Liver (tissue), 9 donors: ENCODE measurements around the gene HDAC9. TPM values are rescaled to one million over a fixed set of nuclear protein-coding genes. Genes with fewer than 3 reads are reported as not detected.

ENCODE experiments used
- DNase-seq: peaks from one replicate; pipeline ENCODE4 v3.0.0-alpha.2; 2017; ENCODE audit warnings: low spot score
- H3K27ac ChIP-seq, 2 donors: one replicate each; pipeline ENCODE4 v1.7.0; 2013; ENCODE audit warnings: inconsistent platforms in 2 of 2, low read length in 2 of 2, control low read depth in 1 of 2, low read depth in 1 of 2, mild to moderate bottlenecking in 1 of 2
- H3K27me3 ChIP-seq, 4 donors: one replicate each; pipeline versions ENCODE4 v1.6.1 to v1.7.0; 2013; ENCODE audit warnings: low read length in 3 of 4, inconsistent platforms in 1 of 4, mild to moderate bottlenecking in 1 of 4, moderate library complexity in 1 of 4; ENCODE audit not compliant: control insufficient read depth in 4 of 4, insufficient read depth in 4 of 4
- H3K36me3 ChIP-seq, 4 donors: one replicate each; pipeline versions ENCODE4 v1.6.1 to v1.7.0; 2013; ENCODE audit warnings: low read length in 3 of 4, mild to moderate bottlenecking in 3 of 4, low read depth in 1 of 4, moderate library complexity in 1 of 4; ENCODE audit not compliant: control insufficient read depth in 4 of 4, insufficient read depth in 3 of 4
- H3K4me1 ChIP-seq, 4 donors: one replicate each; pipeline versions ENCODE4 v1.6.1 to v1.7.0; 2013; ENCODE audit warnings: low read length in 3 of 4, mild to moderate bottlenecking in 3 of 4, moderate library complexity in 1 of 4; ENCODE audit not compliant: control insufficient read depth in 4 of 4, insufficient read depth in 4 of 4
- H3K4me3 ChIP-seq, 3 donors: one replicate each; pipeline versions ENCODE4 v1.6.1 to v1.7.0; 2013; ENCODE audit warnings: low read length in 3 of 3, control low read depth in 1 of 3, low read depth in 1 of 3, mild to moderate bottlenecking in 1 of 3
- H3K9ac ChIP-seq, 2 donors: one replicate each; pipeline ENCODE4 v1.7.0; 2013; ENCODE audit warnings: low read length in 2 of 2, mild to moderate bottlenecking in 2 of 2, moderate library complexity in 2 of 2, control low read depth in 1 of 2, low read depth in 1 of 2
- H3K9me3 ChIP-seq, 4 donors: one replicate each; pipeline versions ENCODE4 v1.6.1 to v1.7.0; 2013; ENCODE audit warnings: low read length in 3 of 4; ENCODE audit not compliant: control insufficient read depth in 4 of 4
- EGR1 ChIP-seq, 2 donors: IDR thresholded peaks; 2 replicates each; pipeline ENCODE4 v1.6.1; 2016 to 2018; ENCODE audit warnings: antibody characterized with exemption in 2 of 2, low read depth in 2 of 2
- FOXA1 ChIP-seq: IDR thresholded peaks from 2 replicates; pipeline ENCODE4 v1.6.1; 2016; ENCODE audit warnings: antibody characterized with exemption
- FOXA2 ChIP-seq: IDR thresholded peaks from 2 replicates; pipeline ENCODE4 v1.6.1; 2016; ENCODE audit warnings: antibody characterized with exemption
- HNF4G ChIP-seq: IDR thresholded peaks from 2 replicates; pipeline ENCODE4 v1.6.1; 2016; ENCODE audit warnings: antibody characterized with exemption
- JUND ChIP-seq, 2 donors: IDR thresholded peaks; 2 replicates each; pipeline ENCODE4 v1.6.1; 2016; ENCODE audit warnings: antibody characterized with exemption in 2 of 2
- NR2F2 ChIP-seq: IDR thresholded peaks from 2 replicates; pipeline ENCODE4 v1.6.1; 2016; ENCODE audit warnings: antibody characterized with exemption
- RAD21 ChIP-seq, 2 donors: IDR thresholded peaks; 2 replicates each; pipeline ENCODE4 v1.6.1; 2016; ENCODE audit warnings: antibody characterized with exemption in 2 of 2, mild to moderate bottlenecking in 2 of 2
- RXRA ChIP-seq, 2 donors: IDR thresholded peaks; 2 replicates each; pipeline ENCODE4 v1.6.1; 2017 to 2018; ENCODE audit warnings: antibody characterized with exemption in 2 of 2, mild to moderate bottlenecking in 1 of 2
- SP1 ChIP-seq: IDR thresholded peaks from 2 replicates; pipeline ENCODE4 v1.6.1; 2018; ENCODE audit warnings: antibody characterized with exemption, mild to moderate bottlenecking
- YY1 ChIP-seq: IDR thresholded peaks from 2 replicates; pipeline ENCODE4 v1.6.1; 2016; ENCODE audit warnings: antibody characterized with exemption, mild to moderate bottlenecking
- WGBS: extraction: QIAGEN DNeasy Blood & Tissue Kit; methylation state at CpG from one replicate; pipeline ENCODE4 v1.1.7; 2013; 5-methylcytosine and 5-hydroxymethylcytosine counted together
- polyA plus RNA-seq, 2 donors: library from polyadenylated mRNA; stranded (reverse) in 1 of 2; unstranded in 1 of 2; fragments of 200-250 nt in 1 of 2; fragments of >200 nt in 1 of 2; fragmentation: Nextera tagmentation in 1 of 2; extraction: Ambion mirVana in 1 of 2; gene quantifications; one replicate each; pipeline versions ENCODE4 v1.2.1 to v1.2.3, GENCODE V29; 2013 to 2015
- total RNA-seq, 2 donors: library from RNA; depleted of rRNA; stranded (reverse); fragments of >200 nt; gene quantifications; one replicate each; pipeline ENCODE4 v1.2.3, GENCODE V29; 2014
- TF ChIP-seq, protein P1 (sequence below): IDR thresholded peaks from 2 replicates; pipeline ENCODE4 v1.6.1; 2016; ENCODE audit warnings: antibody characterized with exemption
- donor health status: healthy.
- donor health status: healthy.
- donor health status: healthy.
- donor health status: healthy.
- donor health status: healthy.

Gene HDAC9
- total and polyA plus RNA-seq, 4 donors, result 1.0 to 10.1 (median 2.3) TPM

DNA sequence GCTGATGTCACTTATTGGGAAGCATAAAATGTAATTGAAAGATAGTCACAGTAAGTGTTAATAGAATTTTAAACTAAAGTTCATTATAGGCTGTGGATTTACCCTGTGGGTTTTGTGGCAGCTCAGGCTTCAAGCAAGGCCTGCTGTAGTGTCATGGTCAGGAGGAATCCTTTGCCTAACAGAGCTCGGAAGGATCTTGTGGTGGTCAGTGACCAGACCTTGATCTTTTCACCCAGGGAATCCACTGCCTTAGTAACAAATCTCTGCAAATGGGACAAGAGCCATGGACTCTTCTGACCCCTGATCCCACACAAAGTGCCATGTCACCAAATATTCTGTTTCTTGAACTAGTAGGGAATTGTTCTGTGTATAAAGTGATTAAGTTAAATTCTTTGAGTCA lies 20.6 kb upstream of the HDAC9 start:
- Histone ChIP-seq H3K4me3 (no peak overlapping the region), H3K36me3 (no peaks in the 10 kb centered on the region), H3K27ac (no peak overlapping the region), H3K9me3 (peaks cover 0 to 2% (median 0%) of the 10 kb centered on the region in 4 donors), H3K9ac (no peak overlapping the region), H3K4me1 (no peaks in the 10 kb centered on the region), H3K27me3 (no peaks in the 10 kb centered on the region)
- WGBS, result 69% methylated on average over 1 of the region's 1 CpG
- no peak for DNase-seq
- TF ChIP-seq, protein P1, sequence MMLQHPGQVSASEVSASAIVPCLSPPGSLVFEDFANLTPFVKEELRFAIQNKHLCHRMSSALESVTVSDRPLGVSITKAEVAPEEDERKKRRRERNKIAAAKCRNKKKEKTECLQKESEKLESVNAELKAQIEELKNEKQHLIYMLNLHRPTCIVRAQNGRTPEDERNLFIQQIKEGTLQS, result no peak
- TF ChIP-seq HNF4G (no peak), NR2F2 (no peak), FOXA2 (no peak), JUND (IDR thresholded peaks at IDR 0.05) (no peak), FOXA1 (no peak), RXRA (IDR thresholded peaks at IDR 0.05) (no peak)

- H3K4me3 ChIP-seq, result no peak overlapping the region
- no peaks in the 10 kb centered on the region for H3K4me1 ChIP-seq
- H3K9me3 ChIP-seq, result peaks cover 0 to 2% (median 0%) of the 10 kb centered on the region in 4 donors
- no peaks in the 10 kb centered on the region for H3K36me3 ChIP-seq
- H3K27me3 ChIP-seq, result no peaks in the 10 kb centered on the region
- H3K27ac ChIP-seq, result no peak overlapping the region
- DNase-seq, result no peak
- H3K9ac ChIP-seq, result no peak overlapping the region
- TF ChIP-seq SP1 (no peak), EGR1 (IDR thresholded peaks at IDR 0.05; ENCODE audit: low read depth in 2 of 2) (no peak), RAD21 (IDR thresholded peaks at IDR 0.05) (no peak), JUND (IDR thresholded peaks at IDR 0.05) (no peak)
- 91% methylated on average over 2 of the region's 2 CpGs for WGBS
Observed at GRCh38 chr7:18475488-18475887, 20.1 kb upstream of the HDAC9 start.

- Histone ChIP-seq H3K27me3 (no peaks in the 10 kb centered on the region), H3K4me3 (no peak overlapping the region), H3K9me3 (no peaks in the 10 kb centered on the region), H3K27ac (no peak overlapping the region), H3K36me3 (no peaks in the 10 kb centered on the region), H3K9ac (no peak overlapping the region), H3K4me1 (no peaks in the 10 kb centered on the region)
- TF ChIP-seq YY1, result no peak
- WGBS, result 90% methylated on average over 1 of the region's 1 CpG
- no peak for DNase-seq
Observed at GRCh38 chr7:18481776-18482175, 13.8 kb upstream of the HDAC9 start.

DNA sequence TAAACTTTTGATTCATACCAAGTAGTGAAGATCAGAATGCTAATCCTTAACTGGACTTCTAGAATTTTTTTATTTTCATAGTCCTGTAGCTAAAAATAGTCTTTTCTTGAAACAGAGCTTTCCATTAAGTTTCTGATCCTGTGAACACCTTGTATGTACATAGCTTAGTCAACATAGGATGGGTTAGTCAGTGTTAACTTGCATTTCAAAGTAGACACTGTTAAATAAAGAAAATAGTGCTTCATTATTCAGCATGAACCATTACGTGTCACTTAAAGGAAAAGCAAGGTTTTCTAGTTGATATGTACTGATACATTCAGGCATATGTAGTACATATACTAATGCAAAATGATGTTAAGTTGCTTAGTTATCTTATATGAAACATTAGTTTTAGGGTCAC lies 7.5 kb upstream of the HDAC9 start:
- Histone ChIP-seq H3K27me3 (peaks cover 0 to 3% (median 0%) of the 10 kb centered on the region in 4 donors), H3K9me3 (no peaks in the 10 kb centered on the region), H3K9ac (no peak overlapping the region), H3K27ac (no peak overlapping the region), H3K4me3 (no peak overlapping the region), H3K36me3 (no peaks in the 10 kb centered on the region), H3K4me1 (no peaks in the 10 kb centered on the region)
- WGBS, result 88% methylated on average over 1 of the region's 1 CpG
- no peak for DNase-seq
- no peak for TF ChIP-seq NR2F2
- no peak for TF ChIP-seq FOXA2
- TF ChIP-seq RAD21 (IDR thresholded peaks at IDR 0.05), result no peak
- TF ChIP-seq, protein P1, result no peak
